Measurements from ENCODE around the gene FDXR. TPM values are rescaled to one million over a fixed set of nuclear protein-coding genes. Genes with fewer than 3 reads are reported as not detected.

Gene FDXR, protein sequence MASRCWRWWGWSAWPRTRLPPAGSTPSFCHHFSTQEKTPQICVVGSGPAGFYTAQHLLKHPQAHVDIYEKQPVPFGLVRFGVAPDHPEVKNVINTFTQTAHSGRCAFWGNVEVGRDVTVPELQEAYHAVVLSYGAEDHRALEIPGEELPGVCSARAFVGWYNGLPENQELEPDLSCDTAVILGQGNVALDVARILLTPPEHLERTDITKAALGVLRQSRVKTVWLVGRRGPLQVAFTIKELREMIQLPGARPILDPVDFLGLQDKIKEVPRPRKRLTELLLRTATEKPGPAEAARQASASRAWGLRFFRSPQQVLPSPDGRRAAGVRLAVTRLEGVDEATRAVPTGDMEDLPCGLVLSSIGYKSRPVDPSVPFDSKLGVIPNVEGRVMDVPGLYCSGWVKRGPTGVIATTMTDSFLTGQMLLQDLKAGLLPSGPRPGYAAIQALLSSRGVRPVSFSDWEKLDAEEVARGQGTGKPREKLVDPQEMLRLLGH
- 32.0 and 43.7 TPM in 2 replicates for total RNA-seq

GRCh38 chr17:74872313-74873036, at the start of gene FDXR:
Gene FDXR, minus strand, starts transcription at chr17:74872994. Its CDS starts 50 bp downstream, at chr17:74872944.

GRCh38 chr17:74892974-74893911, 20.4 kb upstream of the FDXR start, which contains the start of gene FADS6:
Gene FADS6, minus strand, starts transcription at chr17:74893633. Its CDS starts 38 bp downstream, at chr17:74893595.

DNA sequence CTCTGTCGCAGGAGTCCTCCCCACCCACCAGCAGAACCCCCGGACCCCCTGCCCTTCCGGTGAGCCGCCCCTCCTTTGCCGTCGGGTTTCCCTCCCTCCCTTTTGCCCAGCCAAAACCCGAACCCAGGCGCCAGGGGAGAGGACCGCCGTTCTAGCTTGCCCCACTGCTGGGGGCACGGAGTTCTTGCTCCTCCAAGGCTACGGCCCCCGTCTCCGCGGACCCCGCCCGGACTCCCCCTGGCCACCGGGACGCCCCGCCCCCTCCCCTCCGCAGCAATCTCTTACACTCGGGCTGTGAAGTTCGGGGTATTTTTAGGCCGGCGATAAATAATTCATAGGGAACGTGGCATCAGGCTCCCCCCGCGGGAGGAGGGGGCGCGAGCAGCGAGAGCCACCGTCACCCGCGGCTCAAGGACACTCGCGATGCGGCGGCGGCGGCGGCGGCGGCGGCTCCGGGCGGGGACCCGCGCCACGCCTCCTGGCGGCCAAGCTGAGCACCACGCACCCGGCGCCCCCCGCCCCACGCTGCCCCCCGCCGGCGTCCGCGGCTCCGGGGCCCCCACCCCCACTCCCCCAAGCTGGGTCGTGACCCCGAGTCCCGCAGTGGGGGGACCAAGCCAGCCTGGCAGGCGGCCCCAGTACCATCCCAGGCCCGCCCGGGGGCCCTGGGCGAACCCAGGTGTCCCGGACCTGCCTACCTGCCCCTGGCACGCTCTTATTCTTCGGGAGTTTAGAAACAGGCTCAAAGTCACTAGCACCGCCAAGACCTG, 13.2 kb downstream of the FDXR start, which contains the start of gene GRIN2C:
TSS of gene GRIN2C (minus strand) at position 427 of the 770 bp plus-strand sequence. CDS start 4,793 bp downstream, outside the sequence.

Other genes with a start within 250 kb of the FDXR start
- under 0.01 TPM in 1 of 2 replicates, not detected in the other for gene CD300E, start 249.3 kb downstream of the FDXR start, total RNA-seq
- gene CD300LF, start 160.1 kb downstream of the FDXR start, total RNA-seq = not detected in 2 replicates
- gene RAB37, start 135.7 kb downstream of the FDXR start, total RNA-seq = 0.48 and 0.64 TPM in 2 replicates
- 39.5 and 88.5 TPM in 2 replicates for gene NHERF1, start 124.4 kb downstream of the FDXR start, total RNA-seq
- gene NAT9, start 96.6 kb downstream of the FDXR start, total RNA-seq = 34.0 and 37.7 TPM in 2 replicates
- gene GRIN2C, start 13.1 kb downstream of the FDXR start, total RNA-seq = not detected in 2 replicates
- gene FADS6, start 20.6 kb upstream of the FDXR start, total RNA-seq = 0.21 and 0.24 TPM in 2 replicates
- gene USH1G, start 50.3 kb upstream of the FDXR start, total RNA-seq = 1.3 and 1.9 TPM in 2 replicates
- not detected in 2 replicates for gene OTOP2, start 51.3 kb upstream of the FDXR start, total RNA-seq
- not detected in 2 replicates for gene OTOP3, start 62.9 kb upstream of the FDXR start, total RNA-seq
- 2.4 and 3.4 TPM in 2 replicates for gene HID1, start 99.8 kb upstream of the FDXR start, total RNA-seq
- 8.5 and 23.4 TPM in 2 replicates for gene CDR2L, start 114.6 kb upstream of the FDXR start, total RNA-seq
- gene MRPL58, start 139.7 kb upstream of the FDXR start, total RNA-seq = 27.7 and 33.7 TPM in 2 replicates
- 266 and 320 TPM in 2 replicates for gene ATP5PD, start 174.0 kb upstream of the FDXR start, total RNA-seq
- gene KCTD2, start 174.2 kb upstream of the FDXR start, total RNA-seq = 8.7 and 10.4 TPM in 2 replicates
- 23.1 and 37.3 TPM in 2 replicates for gene SLC16A5, start 215.0 kb upstream of the FDXR start, total RNA-seq
- 1.2 and 1.7 TPM in 2 replicates for gene ARMC7, start 237.0 kb upstream of the FDXR start, total RNA-seq

Measured in tracheal epithelial cell (primary cell).